Measurements from ENCODE around the gene LY6G6C. TPM values are rescaled to one million over a fixed set of nuclear protein-coding genes. Genes with fewer than 3 reads are reported as not detected.

LY6G6C gene
- total RNA-seq, 1 experiment from 2014 or later: not detected

DNA sequence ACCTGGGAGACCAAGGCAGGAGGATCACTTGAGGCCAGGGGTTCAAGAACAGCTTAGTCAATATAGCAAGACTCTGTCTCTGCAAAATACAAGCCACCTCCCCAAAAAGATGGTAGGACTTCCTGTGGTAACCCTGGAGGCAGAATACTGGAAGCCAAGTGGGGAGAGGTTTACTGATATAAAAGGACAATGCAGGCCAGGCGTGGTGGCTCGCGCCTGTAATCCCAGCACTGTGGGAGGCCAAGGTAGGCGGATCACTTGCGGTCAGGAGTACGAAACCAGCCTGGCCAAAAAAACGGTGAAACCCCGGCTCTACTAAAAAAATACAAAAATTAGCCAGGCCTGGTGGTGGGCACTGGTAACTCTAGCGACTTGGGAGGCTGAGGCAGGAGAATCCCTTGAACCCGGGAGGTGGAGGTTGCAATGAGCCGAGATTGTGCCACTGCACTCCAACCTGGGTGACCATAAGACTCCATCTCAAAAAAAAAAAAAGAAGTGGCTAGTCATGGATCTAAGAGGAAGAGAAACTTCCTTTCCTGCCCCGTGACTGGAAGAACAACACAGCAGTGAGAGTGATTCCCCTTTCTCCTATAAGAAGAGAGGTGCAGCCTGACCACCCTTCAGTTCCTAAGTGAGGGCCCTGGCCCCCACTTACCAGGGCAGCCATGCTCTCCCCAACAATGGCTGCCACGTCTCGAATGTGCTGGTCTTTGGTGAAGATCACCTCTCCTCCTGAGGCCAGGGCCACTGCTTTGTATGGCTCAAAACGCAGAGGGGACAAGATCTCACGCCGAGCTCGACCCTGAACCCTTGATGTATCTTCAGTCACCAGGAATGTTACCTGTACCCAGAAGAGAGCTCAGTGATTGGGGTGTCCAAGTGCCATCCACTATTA, 47.1 kb upstream of the LY6G6C start:
- Histone ChIP-seq H4K5ac (ENCODE audit: insufficient read length, low read depth, low read length) (no peak overlapping the region), H3K79me1 (ENCODE audit: insufficient read depth, low read depth, low read length, poor library complexity, severe bottlenecking) (no peaks in the 10 kb centered on the region), H3K23ac (ENCODE audit: insufficient read length, low read depth, low read length) (no peak overlapping the region), H3K4me1 (ENCODE audit: insufficient read depth, low read length) (no peaks in the 10 kb centered on the region), H2BK120ac (ENCODE audit: low read depth, low read length, poor library complexity, severe bottlenecking) (no peak overlapping the region), H3K23me2 (ENCODE audit: insufficient read length, low read depth, low read length, poor library complexity, severe bottlenecking) (no peaks in the 10 kb centered on the region), H4K8ac (replicated peaks; ENCODE audit: insufficient read length, low read depth, low read length) (no peak overlapping the region), H3K56ac (ENCODE audit: insufficient read length, low read depth, low read length) (no peak overlapping the region), H3K79me2 (ENCODE audit: insufficient read depth, low read length) (no peaks in the 10 kb centered on the region), H3K9ac (ENCODE audit: extremely low read depth, insufficient read length, low read length) (no peak overlapping the region), H2BK12ac (ENCODE audit: insufficient read length, low read depth, low read length) (no peak overlapping the region), H3K27me3 (ENCODE audit: insufficient read depth, low read length) (no peaks in the 10 kb centered on the region), H3K4me2 (ENCODE audit: insufficient read depth, insufficient read length, low read length) (no peak overlapping the region), H2BK5ac (ENCODE audit: insufficient read length, low read length) (no peak overlapping the region), H2AFZ (ENCODE audit: low read length) (no peak overlapping the region), H3K9me3 (ENCODE audit: control insufficient read depth, low read depth, low read length) (no peaks in the 10 kb centered on the region), H4K20me1 (ENCODE audit: control insufficient read depth, insufficient read depth, insufficient read length) (no peaks in the 10 kb centered on the region), H2BK15ac (ENCODE audit: low read depth, low read length) (no peak overlapping the region), H3K18ac (ENCODE audit: insufficient read length, low read depth, low read length) (no peak overlapping the region), H3K4ac (ENCODE audit: low read depth, low read length) (no peak overlapping the region), H2AK5ac (ENCODE audit: insufficient read length, low read length) (no peak overlapping the region), H3K27ac (ENCODE audit: insufficient read length, low read depth, low read length) (no peak overlapping the region), H2BK20ac (ENCODE audit: low read depth, low read length, poor library complexity, severe bottlenecking) (no peak overlapping the region), H4K91ac (ENCODE audit: insufficient read length, low read depth, low read length) (no peak overlapping the region), H3T11ph (ENCODE audit: low read length) (no peak overlapping the region), H3K14ac (ENCODE audit: insufficient read depth, low read length) (no peak overlapping the region)
- no peak for DNase-seq
- no CpG with 5 or more reads among the region's 18 CpGs for WGBS (ENCODE audit: extremely low coverage, insufficient read length, low lambda C conversion rate)
- no peak for TF ChIP-seq CTCF (conservative IDR thresholded peaks at IDR 0.05)
- Mint-ChIP-seq H3K9me3 (no peaks in the 10 kb centered on the region; a peak in 1 of 5 replicates), H3K27me3 (ENCODE audit: low read depth) (no peaks in the 10 kb centered on the region; the same call in 1 of the 2 replicates), H3K4me1 (peaks cover 16 to 19% of the 10 kb centered on the region in 2 experiments), H3K4me3 (no peak overlapping the region), H3K36me3 (ENCODE audit: insufficient read depth in 1 of 3, low read depth in 3 of 3) (peaks cover 0 to 6% (median 2%) of the 10 kb centered on the region in 3 experiments; a peak in 4 of 7 replicates), H3K27ac (no peak overlapping the region)

Data from H9 (cell line).